22Rv1 (cell line): ENCODE data around the gene UBE2H.

Source experiments
- CTCF ChIP-seq: fragments of 450-650 bp; IDR thresholded peaks from 2 replicates; pipeline ENCODE4 v1.5.1; 2017; ENCODE audit warnings: mild to moderate bottlenecking
- ZFX ChIP-seq: fragments of 450-650 bp; IDR thresholded peaks from 2 replicates; pipeline ENCODE4 v1.6.1; 2017; ENCODE audit warnings: antibody characterized with exemption, borderline replicate concordance

GRCh38 chr7:129990403-129991192 is 37.8 kb upstream of the UBE2H start:
- TF ChIP-seq CTCF (no peak), ZFX (no peak)
